Panc1 (cell line): ENCODE results near the gene SKA2. TPM values are rescaled to one million over a fixed set of nuclear protein-coding genes. Genes with fewer than 3 reads are reported as not detected.
"Not testable (repeated sequence)": the region's sequence is repeated elsewhere in the genome, so short reads cannot be mapped to it uniquely, and the experiment has no call there.

ENCODE experiments used
- ATAC-seq: fragments of 200-7000 bp; cut with Tn5 transposase; 2 replicates; pipeline ENCODE4 v1.9.1; 2020; ENCODE audit warnings: mild to moderate bottlenecking, moderate library complexity
- BruUV-seq: library from RNA; stranded (reverse); fragments of 400-500 nt; replicated peaks from 2 replicates; lab custom pipeline; 2021; lab: Mats Ljungman, UMichigan
- CTCF ChIA-PET: fragments of 300-600 bp; sonication (Branson Sonifier 250); formaldehyde crosslinking; loops from one replicate; lab custom pipeline; 2022; ENCODE audit warnings: antibody characterized with exemption; lab: Charles Lee
- POLR2A ChIA-PET: fragments of 300-600 bp; sonication (Branson Sonifier 250); formaldehyde crosslinking; loops from one replicate; lab custom pipeline; 2022; ENCODE audit warnings: antibody characterized with exemption; lab: Charles Lee
- DNase-seq: peaks from one replicate; pipeline ENCODE4 v3.0.0-alpha.2; 2010; ENCODE audit warnings: low read depth, low spot score
- H3K27ac ChIP-seq: 2 replicates; pipeline ENCODE4 v1.5.1; 2011; ENCODE audit warnings: mild to moderate bottlenecking, low read length, inconsistent platforms
- H3K27me3 ChIP-seq: fragments of 200-500 bp; sonication (Bioruptor generic); 2 replicates; pipeline ENCODE4 v1.6.0; 2014; ENCODE audit warnings: low read length, inconsistent platforms; ENCODE audit not compliant: control insufficient read depth, insufficient read depth
- H3K36me3 ChIP-seq: fragments of 200-500 bp; sonication (Bioruptor generic); 2 replicates; pipeline ENCODE4 v1.5.1; 2014; ENCODE audit warnings: inconsistent platforms, mild to moderate bottlenecking, low read length, moderate library complexity; ENCODE audit not compliant: control insufficient read depth, insufficient read depth
- H3K4me1 ChIP-seq: 2 replicates; pipeline ENCODE4 v1.5.1; 2011; ENCODE audit warnings: inconsistent platforms, mild to moderate bottlenecking, low read length, moderate library complexity; ENCODE audit not compliant: control insufficient read depth, insufficient read depth
- H3K4me3 ChIP-seq, 2 experiments: 2 replicates each; pipeline ENCODE4 v1.5.1; 2011 to 2012; ENCODE audit warnings: low read depth in 2 of 2, low read length in 2 of 2, mild to moderate bottlenecking in 2 of 2, inconsistent platforms in 1 of 2, moderate library complexity in 1 of 2
- H3K9me3 ChIP-seq: fragments of 200-500 bp; sonication (Bioruptor generic); 2 replicates; pipeline ENCODE4 v1.5.1; 2014; ENCODE audit warnings: low read depth, mild to moderate bottlenecking, inconsistent platforms, low read length, moderate library complexity; ENCODE audit not compliant: control insufficient read depth, insufficient read depth
- CTCF ChIP-seq: fragments of 450-650 bp; IDR thresholded peaks from 2 replicates; pipeline ENCODE4 v1.5.1; 2017; ENCODE audit warnings: mild to moderate bottlenecking
- POLR2AphosphoS5 ChIP-seq: IDR thresholded peaks from 2 replicates; pipeline ENCODE4 v1.6.1; 2012; ENCODE audit warnings: mild to moderate bottlenecking, low read depth, low read length, moderate library complexity
- REST ChIP-seq, 2 experiments: IDR thresholded peaks; 2 replicates each; pipeline ENCODE4 v1.6.1; 2011 to 2012; ENCODE audit warnings: low read depth in 2 of 2, control low read depth in 1 of 2, low read length in 1 of 2, mild to moderate bottlenecking in 1 of 2, moderate library complexity in 1 of 2; ENCODE audit not compliant: insufficient read depth in 1 of 2
- SIN3A ChIP-seq: IDR thresholded peaks from 2 replicates; pipeline ENCODE4 v1.6.1; 2012; ENCODE audit warnings: low read depth, mild to moderate bottlenecking, low read length, moderate library complexity, borderline replicate concordance; ENCODE audit not compliant: insufficient read depth
- TCF7L2 ChIP-seq: IDR thresholded peaks from 2 replicates; pipeline ENCODE4 v1.6.1; 2011; ENCODE audit warnings: mild to moderate bottlenecking, low read depth, low read length, inconsistent platforms
- in situ Hi-C: cut with HindIII; loops from 2 replicates; pipeline ENCODE4 v1.10.0; 2016; ENCODE audit warnings: low sequenced_read_pairs, low pct_unique_long_range_greater_than_20kb
- intact Hi-C: fragments of 100-400 bp; cut with micrococcal nuclease; formaldehyde crosslinking; loops from one replicate; pipeline ENCODE4 v1.10.0; 2022; ENCODE audit not compliant: unreplicated experiment
- total RNA-seq: library from RNA; stranded (reverse); gene quantifications from one replicate; pipeline ENCODE4 v1.2.1, GENCODE V29; 2021; ENCODE audit not compliant: unreplicated experiment

The SKA2 gene
- total RNA-seq, 1 experiment from 2014 or later: 30.3 TPM

GRCh38 chr17:59180626-59181025 is 25.6 kb upstream of the SKA2 start:
- in situ Hi-C loops (no loop called here), intact Hi-C loops (no loop called here)
- ChIA-PET CTCF (no interaction called here), POLR2A (no interaction called here)
- Histone ChIP-seq H3K4me1 (no peaks in the 10 kb centered on the region), H3K27ac (no peak overlapping the region), H3K4me3 (no peak overlapping the region), H3K27me3 (no peaks in the 10 kb centered on the region), H3K36me3 (no peaks in the 10 kb centered on the region), H3K9me3 (no peaks in the 10 kb centered on the region)
- TF ChIP-seq CTCF (no peak), REST (IDR thresholded peaks at IDR 0.05; ENCODE audit: insufficient read depth in 1 of 2, low read depth in 2 of 2, low read length in 1 of 2) (no peak), TCF7L2 (no peak), POLR2AphosphoS5 (no peak), SIN3A (no peak)
- no peak for DNase-seq
- no peak for ATAC-seq
- BruUV-seq: no TSS peak

GRCh38 chr17:59179601-59180000 is 24.6 kb upstream of the SKA2 start:
- in situ Hi-C loops, intact Hi-C loops: not testable (repeated sequence)

GRCh38 chr17:59178266-59178985 is 23.4 kb upstream of the SKA2 start:
- Histone ChIP-seq H3K9me3 (no peaks in the 10 kb centered on the region), H3K27ac (no peak overlapping the region), H3K27me3 (no peaks in the 10 kb centered on the region), H3K4me1 (no peaks in the 10 kb centered on the region), H3K4me3 (no peak overlapping the region), H3K36me3 (no peaks in the 10 kb centered on the region)
- no peak for DNase-seq
- POLR2A ChIA-PET: no interaction called here
- CTCF ChIA-PET: no interaction called here
- in situ Hi-C loops: no loop called here
- no TSS peak for BruUV-seq
- TF ChIP-seq REST (IDR thresholded peaks at IDR 0.05; ENCODE audit: insufficient read depth in 1 of 2, low read depth in 2 of 2, low read length in 1 of 2): no peak
- TF ChIP-seq TCF7L2: no peak
- TF ChIP-seq SIN3A: no peak
- no peak for TF ChIP-seq POLR2AphosphoS5
- no peak for TF ChIP-seq CTCF
- ATAC-seq: no peak
- intact Hi-C loops: no loop called here

More at GRCh38 chr17:59179601-59180000, 24.6 kb upstream of the SKA2 start:
- BruUV-seq, CTCF ChIA-PET, H3K4me3 ChIP-seq, H3K4me1 ChIP-seq, DNase-seq, H3K27ac ChIP-seq, H3K36me3 ChIP-seq, H3K27me3 ChIP-seq, POLR2A ChIA-PET, ATAC-seq, H3K9me3 ChIP-seq: not testable (repeated sequence)
